Skin of body (tissue), 2 donors: ENCODE data around the gene PPP1CA. TPM values are rescaled to one million over a fixed set of nuclear protein-coding genes. Genes with fewer than 3 reads are reported as not detected.

Experiments used
- DNase-seq: peaks from one replicate; lab custom pipeline; 2025; lab: John Stamatoyannopoulos, UW
- total RNA-seq: library from RNA; depleted of rRNA; stranded (reverse); fragments of >200 nt; gene quantifications from one replicate; pipeline ENCODE4 v1.2.3, GENCODE V29; 2014

The PPP1CA gene
- total RNA-seq, 1 donor from 2014 or later = 78.3 TPM

GRCh38 chr11:67370351-67371076, 31.1 kb downstream of the PPP1CA start:
- DNase-seq = no peak

GRCh38 chr11:67369801-67370284, 31.8 kb downstream of the PPP1CA start:
- DNase-seq = no peak

GRCh38 chr11:67369275-67369674, 32.4 kb downstream of the PPP1CA start:
- DNase-seq = no peak

GRCh38 chr11:67368621-67369020, 33.0 kb downstream of the PPP1CA start:
- no peak for DNase-seq

- DNase-seq = no peak
Observed at GRCh38 chr11:67367761-67368227, 33.9 kb downstream of the PPP1CA start.

- no peak for DNase-seq
Observed at GRCh38 chr11:67366961-67367760, 34.5 kb downstream of the PPP1CA start.

GRCh38 chr11:67366546-67366945, 35.1 kb downstream of the PPP1CA start:
- DNase-seq = peak; percentile 38

- no peak for DNase-seq
Observed at GRCh38 chr11:67365736-67366444, 35.8 kb downstream of the PPP1CA start.

- DNase-seq = no peak
Observed at GRCh38 chr11:67364783-67365722, 36.6 kb downstream of the PPP1CA start.

- no peak for DNase-seq
Observed at GRCh38 chr11:67364169-67364568, 37.5 kb downstream of the PPP1CA start.

GRCh38 chr11:67357831-67358670, 43.6 kb downstream of the PPP1CA start:
- no peak for DNase-seq

GRCh38 chr11:67356864-67357561, 44.6 kb downstream of the PPP1CA start:
- peak; percentile 35 for DNase-seq

- no peak for DNase-seq
Observed at GRCh38 chr11:67356387-67356863, 45.2 kb downstream of the PPP1CA start.

- no peak for DNase-seq
Observed at GRCh38 chr11:67355794-67356386, 45.8 kb downstream of the PPP1CA start.

- no peak for DNase-seq
Observed at GRCh38 chr11:67355023-67355793, 46.5 kb downstream of the PPP1CA start.

- DNase-seq = no peak
Observed at GRCh38 chr11:67354075-67355022, 47.3 kb downstream of the PPP1CA start.
